Upper lobe of right lung (tissue), 1 donor: Measurements from ENCODE around the gene SHC4. TPM values are rescaled to one million over a fixed set of nuclear protein-coding genes. Genes with fewer than 3 reads are reported as not detected.
"Not testable (repeated sequence)": the region's sequence is repeated elsewhere in the genome, so short reads cannot be mapped to it uniquely, and the experiment has no call there.

Experiments used
- ATAC-seq: fragments of 200-7000 bp; cut with Tn5 transposase; one replicate; pipeline ENCODE4 v1.9.1; 2020; ENCODE audit warnings: mild to moderate bottlenecking, moderate library complexity
- DNase-seq: peaks from one replicate; pipeline ENCODE4 v3.0.0-alpha.2; 2020
- H3K27ac ChIP-seq: fragments of 200-600 bp; one replicate; pipeline ENCODE4 v1.8.0; 2022
- H3K27me3 ChIP-seq: fragments of 200-600 bp; one replicate; pipeline ENCODE4 v1.8.0; 2022; ENCODE audit warnings: mild to moderate bottlenecking
- H3K36me3 ChIP-seq: fragments of 200-600 bp; one replicate; pipeline ENCODE4 v1.8.0; 2022
- H3K4me1 ChIP-seq: fragments of 200-600 bp; one replicate; pipeline ENCODE4 v1.8.0; 2022
- H3K4me3 ChIP-seq: fragments of 200-600 bp; one replicate; pipeline ENCODE4 v1.8.0; 2022; ENCODE audit warnings: mild to moderate bottlenecking
- H3K9me3 ChIP-seq: fragments of 200-600 bp; one replicate; pipeline ENCODE4 v1.8.0; 2022
- CTCF ChIP-seq: fragments of 200-600 bp; IDR thresholded peaks from one replicate; pipeline ENCODE4 v1.8.0; 2022; ENCODE audit warnings: antibody characterized with exemption
- intact Hi-C: fragments of 100-400 bp; cut with DNase I; formaldehyde crosslinking; loops from one replicate; pipeline ENCODE4 v1.11.0; 2022
- total RNA-seq: library from RNA; stranded (reverse); fragmentation: NEBNext Ultra II Directional; extraction: Animal tissue kit (Norgen Biotek cat#: 25700); gene quantifications from one replicate; pipeline ENCODE4 v1.2.1, GENCODE V29; 2021
- donor health status: DM: no; HTN: yes; CAD: no; lungs with severe emphysema.

Gene SHC4
- total RNA-seq, 1 donor from 2014 or later = 0.32 TPM

GRCh38 chr15:48792408-48792807 lies 171.3 kb downstream of the SHC4 start:
- no peak for DNase-seq
- no peak overlapping the region for H3K4me3 ChIP-seq
- intact Hi-C loops = no loop called here
- no peak for ATAC-seq
- no peaks in the 10 kb centered on the region for H3K9me3 ChIP-seq
- peaks cover 16% of the 10 kb centered on the region for H3K36me3 ChIP-seq
- no peak for TF ChIP-seq CTCF
- no peaks in the 10 kb centered on the region for H3K27me3 ChIP-seq
- peaks cover 14% of the 10 kb centered on the region for H3K4me1 ChIP-seq
- H3K27ac ChIP-seq = no peak overlapping the region

- Histone ChIP-seq H3K36me3 (peaks cover 16% of the 10 kb centered on the region), H3K4me1 (peaks cover 14% of the 10 kb centered on the region)
- intact Hi-C loops, H3K4me3 ChIP-seq, ATAC-seq, H3K9me3 ChIP-seq, H3K27ac ChIP-seq, H3K27me3 ChIP-seq, DNase-seq: not testable (repeated sequence)
Observed at GRCh38 chr15:48790466-48791115, 173.1 kb downstream of the SHC4 start.

GRCh38 chr15:48785712-48786111 lies 178.0 kb downstream of the SHC4 start:
- Histone ChIP-seq H3K36me3 (peaks cover 16% of the 10 kb centered on the region), H3K4me1 (no peaks in the 10 kb centered on the region), H3K27me3 (no peaks in the 10 kb centered on the region), H3K9me3 (no peaks in the 10 kb centered on the region), H3K27ac (no peak overlapping the region), H3K4me3 (no peak overlapping the region)
- intact Hi-C loops = no loop called here
- DNase-seq = no peak
- no peak for ATAC-seq
- no peak for TF ChIP-seq CTCF

GRCh38 chr15:48785195-48785594 lies 178.5 kb downstream of the SHC4 start:
- no peaks in the 10 kb centered on the region for H3K9me3 ChIP-seq
- H3K4me1 ChIP-seq = no peaks in the 10 kb centered on the region
- no peak overlapping the region for H3K4me3 ChIP-seq
- ATAC-seq (no peak), DNase-seq (no peak)
- H3K36me3 ChIP-seq = peaks cover 18% of the 10 kb centered on the region
- no peaks in the 10 kb centered on the region for H3K27me3 ChIP-seq
- TF ChIP-seq CTCF = no peak
- intact Hi-C loops = no loop called here
- H3K27ac ChIP-seq = no peak overlapping the region

GRCh38 chr15:48784756-48785155 lies 179.0 kb downstream of the SHC4 start:
- H3K4me3 ChIP-seq = no peak overlapping the region
- H3K27me3 ChIP-seq = no peaks in the 10 kb centered on the region
- no peaks in the 10 kb centered on the region for H3K9me3 ChIP-seq
- peaks cover 18% of the 10 kb centered on the region for H3K36me3 ChIP-seq
- TF ChIP-seq CTCF = no peak
- intact Hi-C loops = no loop called here
- DNase-seq (no peak), ATAC-seq (no peak)
- H3K4me1 ChIP-seq = no peaks in the 10 kb centered on the region
- no peak overlapping the region for H3K27ac ChIP-seq

- DNase-seq = no peak
- Histone ChIP-seq H3K4me1 (no peaks in the 10 kb centered on the region), H3K27ac (no peak overlapping the region), H3K4me3 (no peak overlapping the region), H3K27me3 (no peaks in the 10 kb centered on the region), H3K9me3 (no peaks in the 10 kb centered on the region), H3K36me3 (peaks cover 7% of the 10 kb centered on the region)
- intact Hi-C loops = no loop called here
- ATAC-seq = no peak
- TF ChIP-seq CTCF = no peak
Observed at GRCh38 chr15:48782911-48783310, 180.8 kb downstream of the SHC4 start.
